HUDEP-2 (cell line): Measurements from ENCODE around the gene SPATA13.
"Not testable (repeated sequence)": the region's sequence is repeated elsewhere in the genome, so short reads cannot be mapped to it uniquely, and the experiment has no call there.

ENCODE experiments used
- DNase-seq, 76 experiments: peaks; one replicate each; lab custom pipeline; 2025; ENCODE audit not compliant: unreplicated experiment in 76 of 76; lab: John Stamatoyannopoulos, UW

Gene SPATA13

GRCh38 chr13:24192057-24192810 lies 31.7 kb downstream of the SPATA13 start:
- DNase-seq: peak in 23 of 76 experiments; percentile 2 to 41 (median 11)

- no peak for DNase-seq
Observed at GRCh38 chr13:24192811-24193162, 32.3 kb downstream of the SPATA13 start.

GRCh38 chr13:24194447-24194846 lies 33.9 kb downstream of the SPATA13 start:
- DNase-seq: no peak

GRCh38 chr13:24195626-24196025 lies 35.1 kb downstream of the SPATA13 start:
- no peak for DNase-seq

- no peak for DNase-seq
Observed at GRCh38 chr13:24196593-24197197, 36.2 kb downstream of the SPATA13 start.

GRCh38 chr13:24199016-24199415 lies 38.5 kb downstream of the SPATA13 start:
- no peak for DNase-seq

GRCh38 chr13:24202215-24202614 lies 41.7 kb downstream of the SPATA13 start:
- no peak for DNase-seq

GRCh38 chr13:24203273-24203672 lies 42.8 kb downstream of the SPATA13 start:
- DNase-seq: no peak

- no peak for DNase-seq
Observed at GRCh38 chr13:24203811-24204210, 43.3 kb downstream of the SPATA13 start.

- DNase-seq: not testable (repeated sequence)
Observed at GRCh38 chr13:24205076-24205475, 44.6 kb downstream of the SPATA13 start.

GRCh38 chr13:24207841-24208667 lies 47.5 kb downstream of the SPATA13 start:
- DNase-seq: no peak

GRCh38 chr13:24209138-24209537 lies 48.6 kb downstream of the SPATA13 start:
- DNase-seq: no peak

- no peak for DNase-seq
Observed at GRCh38 chr13:24212254-24212653, 51.7 kb downstream of the SPATA13 start.

- no peak for DNase-seq
Observed at GRCh38 chr13:24212674-24213073, 52.2 kb downstream of the SPATA13 start.

- no peak for DNase-seq
Observed at GRCh38 chr13:24213932-24214331, 53.4 kb downstream of the SPATA13 start.

- DNase-seq: no peak
Observed at GRCh38 chr13:24214528-24214927, 54.0 kb downstream of the SPATA13 start.

- DNase-seq: no peak
Observed at GRCh38 chr13:24215126-24215525, 54.6 kb downstream of the SPATA13 start.

GRCh38 chr13:24215732-24216131 lies 55.2 kb downstream of the SPATA13 start:
- DNase-seq: no peak

- DNase-seq: no peak
Observed at GRCh38 chr13:24216176-24216575, 55.7 kb downstream of the SPATA13 start.

- DNase-seq: not testable (repeated sequence)
Observed at GRCh38 chr13:24216779-24217178, 56.3 kb downstream of the SPATA13 start.

GRCh38 chr13:24217601-24218281 lies 57.2 kb downstream of the SPATA13 start:
- peak in 10 of 76 experiments; percentile 4 to 19 (median 8) for DNase-seq
